Colonic mucosa (tissue), 4 donors: Measurements from ENCODE around the gene OR6S1. TPM values are rescaled to one million over a fixed set of nuclear protein-coding genes. Genes with fewer than 3 reads are reported as not detected.

Experiments used
- DNase-seq: peaks from one replicate; pipeline ENCODE4 v3.0.0-alpha.2; 2020
- H3K27ac ChIP-seq: fragments of 200-600 bp; one replicate; pipeline ENCODE4 v1.8.0; 2021
- H3K27me3 ChIP-seq: fragments of 200-600 bp; one replicate; pipeline ENCODE4 v1.8.0; 2021
- H3K36me3 ChIP-seq: fragments of 200-600 bp; one replicate; pipeline ENCODE4 v1.8.0; 2021
- H3K4me1 ChIP-seq: fragments of 200-600 bp; one replicate; pipeline ENCODE4 v1.8.0; 2021; ENCODE audit warnings: mild to moderate bottlenecking
- H3K4me3 ChIP-seq: fragments of 200-600 bp; one replicate; pipeline ENCODE4 v1.8.0; 2021
- H3K9ac ChIP-seq, 2 donors: one replicate each; pipeline ENCODE4 v1.7.0; 2013; ENCODE audit warnings: control low read depth in 2 of 2, low read depth in 2 of 2, low read length in 2 of 2
- H3K9me3 ChIP-seq: fragments of 200-600 bp; one replicate; pipeline ENCODE4 v1.8.0; 2021
- CTCF ChIP-seq: fragments of 200-600 bp; IDR thresholded peaks from one replicate; pipeline ENCODE4 v1.8.0; 2022; ENCODE audit warnings: antibody characterized with exemption, mild to moderate bottlenecking
- intact Hi-C: fragments of 100-400 bp; cut with DNase I; formaldehyde crosslinking; loops from one replicate; pipeline ENCODE4 v1.14.1; 2022
- total RNA-seq, 2 donors: library from RNA; stranded (reverse); fragmentation: NEBNext Ultra II Directional in 1 of 2; extraction: Animal tissue kit (Norgen Biotek cat#: 25700) in 1 of 2; gene quantifications; one replicate each; pipeline ENCODE4 v1.2.1, GENCODE V29; 2021
- donor health status: healthy.
- donor health status: DM: no; HTN: no; CAD: no.
- donor health status: DM: no; HTN: no; CAD: no.

OR6S1 gene
- total RNA-seq, 2 donors from 2014 or later: not detected

GRCh38 chr14:20686386-20687143, 45.1 kb upstream of the OR6S1 start:
- Histone ChIP-seq H3K9ac (peak overlapping the region in 1 of 2 donors; percentile 75), H3K4me1 (peaks cover 4% of the 10 kb centered on the region), H3K27ac (peak overlapping the region; percentile 100), H3K27me3 (no peaks in the 10 kb centered on the region), H3K9me3 (no peaks in the 10 kb centered on the region), H3K4me3 (no peak overlapping the region), H3K36me3 (no peaks in the 10 kb centered on the region)
- TF ChIP-seq CTCF: no peak
- intact Hi-C loops: loop anchor here (10.0 kb wide), 2 partner anchors 222 to 272 kb away; partner anchors contain the start of genes PIP4P1, PNP and TEP1
- peak; percentile 82 for DNase-seq

GRCh38 chr14:20684662-20685456, 43.4 kb upstream of the OR6S1 start:
- Histone ChIP-seq H3K4me3 (peak overlapping the region; percentile 53), H3K36me3 (no peaks in the 10 kb centered on the region), H3K27ac (peak overlapping the region; percentile 100), H3K27me3 (no peaks in the 10 kb centered on the region), H3K9ac (peak overlapping the region; percentile 98 to 100), H3K4me1 (peaks cover 11% of the 10 kb centered on the region), H3K9me3 (no peaks in the 10 kb centered on the region)
- intact Hi-C loops: loop anchor here (10.0 kb wide), 2 partner anchors 220 to 270 kb away; partner anchors contain the start of genes PIP4P1, PNP and TEP1
- no peak for TF ChIP-seq CTCF
- peak; percentile 71 for DNase-seq

- no peak for TF ChIP-seq CTCF
Measured at GRCh38 chr14:20683891-20684661, 42.6 kb upstream of the OR6S1 start, which contains the start of gene RNASE4. Gene RNASE4, plus strand, starts transcription at chr14:20684560. Its CDS starts 14,812 bp downstream, at chr14:20699372.

GRCh38 chr14:20683125-20683890, 41.8 kb upstream of the OR6S1 start:
- peak overlapping the region; percentile 53 for H3K4me3 ChIP-seq
- peak; percentile 89 for DNase-seq
- H3K9me3 ChIP-seq: no peaks in the 10 kb centered on the region
- H3K27me3 ChIP-seq: no peaks in the 10 kb centered on the region
- peaks cover 11% of the 10 kb centered on the region for H3K4me1 ChIP-seq
- H3K27ac ChIP-seq: peak overlapping the region; percentile 100
- TF ChIP-seq CTCF: no peak
- H3K9ac ChIP-seq: peak overlapping the region; percentile 98 to 100
- no peaks in the 10 kb centered on the region for H3K36me3 ChIP-seq
- intact Hi-C loops: loop anchor here (2.0 to 10.0 kb wide), 3 partner anchors 71 to 269 kb away; partner anchors contain the start of genes PIP4P1, PNP and TEP1

More at GRCh38 chr14:20683891-20684661, 42.6 kb upstream of the OR6S1 start, which contains the start of gene RNASE4:
- H3K27ac ChIP-seq: peak within 1 kb of the TSS; percentile 100
- H3K9me3 ChIP-seq: no peaks in the 10 kb centered on the region
- H3K4me1 ChIP-seq: peaks cover 11% of the 10 kb centered on the region
- intact Hi-C loops: loop anchor here (2.0 to 10.0 kb wide), 3 partner anchors 71 to 269 kb away; partner anchors contain the start of genes PIP4P1, PNP and TEP1
- peak within 1 kb of the TSS; percentile 98 to 100 for H3K9ac ChIP-seq
- H3K27me3 ChIP-seq: no peaks in the 10 kb centered on the region
- no peaks in the 10 kb centered on the region for H3K36me3 ChIP-seq
- peak within 1 kb of the TSS; percentile 53 for H3K4me3 ChIP-seq
- DNase-seq: peak; percentile 95
